H1 (cell line): ENCODE data around the gene TLE1. TPM values are rescaled to one million over a fixed set of nuclear protein-coding genes. Genes with fewer than 3 reads are reported as not detected.

Experiments
- polyA plus RNA-seq, 7 experiments: library from polyadenylated mRNA; depleted of rRNA in 3 of 7; stranded (reverse) in 5 of 7; unstranded in 2 of 7; fragments of >200 nt in 5 of 7; fragments of 200-250 nt in 2 of 7; gene quantifications; 1 replicate in 5 of 7; 2 replicates in 1 of 7; 4 replicates in 1 of 7; pipeline versions ENCODE4 v1.2.1 to v1.2.3, GENCODE V29; 2011 to 2013; ENCODE audit warnings: missing spikeins in 2 of 7, mixed read lengths in 2 of 7
- total RNA-seq: library from RNA; stranded (reverse); fragmentation: NEBNext Ultra II Directional; extraction: Animal tissue kit (Norgen Biotek cat#: 25700); gene quantifications from 2 replicates; pipeline ENCODE4 v1.2.1, GENCODE V29; 2021
- TF ChIP-seq, protein P1 (sequence below): fragments of 300-600 bp; sonication (generic); IDR thresholded peaks from 2 replicates; pipeline ENCODE4 v1.7.1; 2012; ENCODE audit warnings: low read length, moderate library complexity, mild to moderate bottlenecking, inconsistent platforms; ENCODE audit not compliant: insufficient replicate concordance

TLE1 gene
- total and polyA plus RNA-seq, 2 of the 8 experiments (the other 6 are each of a cell fraction or from before 2014, with no cell fraction given) = 81.8 to 91.6 TPM

DNA sequence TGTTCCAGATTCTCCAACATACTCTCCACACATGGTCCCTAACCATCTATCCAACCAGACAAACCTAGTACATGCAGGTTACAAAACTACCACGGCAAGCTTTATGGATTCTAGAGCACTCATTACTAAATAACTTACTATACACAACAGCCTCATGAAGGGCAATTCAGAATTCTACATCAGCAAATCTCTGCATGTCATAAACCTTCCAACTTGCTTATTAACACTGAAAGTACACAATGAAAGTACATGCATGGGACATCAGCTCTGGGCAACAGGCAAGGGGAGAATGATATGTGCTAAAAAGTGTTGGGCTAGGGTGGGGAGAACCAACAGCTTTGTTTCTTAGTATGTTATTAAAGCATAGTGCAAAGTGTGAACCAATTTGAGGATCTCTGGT, 70.4 kb downstream of the TLE1 start (continued):
- TF ChIP-seq, protein P1, sequence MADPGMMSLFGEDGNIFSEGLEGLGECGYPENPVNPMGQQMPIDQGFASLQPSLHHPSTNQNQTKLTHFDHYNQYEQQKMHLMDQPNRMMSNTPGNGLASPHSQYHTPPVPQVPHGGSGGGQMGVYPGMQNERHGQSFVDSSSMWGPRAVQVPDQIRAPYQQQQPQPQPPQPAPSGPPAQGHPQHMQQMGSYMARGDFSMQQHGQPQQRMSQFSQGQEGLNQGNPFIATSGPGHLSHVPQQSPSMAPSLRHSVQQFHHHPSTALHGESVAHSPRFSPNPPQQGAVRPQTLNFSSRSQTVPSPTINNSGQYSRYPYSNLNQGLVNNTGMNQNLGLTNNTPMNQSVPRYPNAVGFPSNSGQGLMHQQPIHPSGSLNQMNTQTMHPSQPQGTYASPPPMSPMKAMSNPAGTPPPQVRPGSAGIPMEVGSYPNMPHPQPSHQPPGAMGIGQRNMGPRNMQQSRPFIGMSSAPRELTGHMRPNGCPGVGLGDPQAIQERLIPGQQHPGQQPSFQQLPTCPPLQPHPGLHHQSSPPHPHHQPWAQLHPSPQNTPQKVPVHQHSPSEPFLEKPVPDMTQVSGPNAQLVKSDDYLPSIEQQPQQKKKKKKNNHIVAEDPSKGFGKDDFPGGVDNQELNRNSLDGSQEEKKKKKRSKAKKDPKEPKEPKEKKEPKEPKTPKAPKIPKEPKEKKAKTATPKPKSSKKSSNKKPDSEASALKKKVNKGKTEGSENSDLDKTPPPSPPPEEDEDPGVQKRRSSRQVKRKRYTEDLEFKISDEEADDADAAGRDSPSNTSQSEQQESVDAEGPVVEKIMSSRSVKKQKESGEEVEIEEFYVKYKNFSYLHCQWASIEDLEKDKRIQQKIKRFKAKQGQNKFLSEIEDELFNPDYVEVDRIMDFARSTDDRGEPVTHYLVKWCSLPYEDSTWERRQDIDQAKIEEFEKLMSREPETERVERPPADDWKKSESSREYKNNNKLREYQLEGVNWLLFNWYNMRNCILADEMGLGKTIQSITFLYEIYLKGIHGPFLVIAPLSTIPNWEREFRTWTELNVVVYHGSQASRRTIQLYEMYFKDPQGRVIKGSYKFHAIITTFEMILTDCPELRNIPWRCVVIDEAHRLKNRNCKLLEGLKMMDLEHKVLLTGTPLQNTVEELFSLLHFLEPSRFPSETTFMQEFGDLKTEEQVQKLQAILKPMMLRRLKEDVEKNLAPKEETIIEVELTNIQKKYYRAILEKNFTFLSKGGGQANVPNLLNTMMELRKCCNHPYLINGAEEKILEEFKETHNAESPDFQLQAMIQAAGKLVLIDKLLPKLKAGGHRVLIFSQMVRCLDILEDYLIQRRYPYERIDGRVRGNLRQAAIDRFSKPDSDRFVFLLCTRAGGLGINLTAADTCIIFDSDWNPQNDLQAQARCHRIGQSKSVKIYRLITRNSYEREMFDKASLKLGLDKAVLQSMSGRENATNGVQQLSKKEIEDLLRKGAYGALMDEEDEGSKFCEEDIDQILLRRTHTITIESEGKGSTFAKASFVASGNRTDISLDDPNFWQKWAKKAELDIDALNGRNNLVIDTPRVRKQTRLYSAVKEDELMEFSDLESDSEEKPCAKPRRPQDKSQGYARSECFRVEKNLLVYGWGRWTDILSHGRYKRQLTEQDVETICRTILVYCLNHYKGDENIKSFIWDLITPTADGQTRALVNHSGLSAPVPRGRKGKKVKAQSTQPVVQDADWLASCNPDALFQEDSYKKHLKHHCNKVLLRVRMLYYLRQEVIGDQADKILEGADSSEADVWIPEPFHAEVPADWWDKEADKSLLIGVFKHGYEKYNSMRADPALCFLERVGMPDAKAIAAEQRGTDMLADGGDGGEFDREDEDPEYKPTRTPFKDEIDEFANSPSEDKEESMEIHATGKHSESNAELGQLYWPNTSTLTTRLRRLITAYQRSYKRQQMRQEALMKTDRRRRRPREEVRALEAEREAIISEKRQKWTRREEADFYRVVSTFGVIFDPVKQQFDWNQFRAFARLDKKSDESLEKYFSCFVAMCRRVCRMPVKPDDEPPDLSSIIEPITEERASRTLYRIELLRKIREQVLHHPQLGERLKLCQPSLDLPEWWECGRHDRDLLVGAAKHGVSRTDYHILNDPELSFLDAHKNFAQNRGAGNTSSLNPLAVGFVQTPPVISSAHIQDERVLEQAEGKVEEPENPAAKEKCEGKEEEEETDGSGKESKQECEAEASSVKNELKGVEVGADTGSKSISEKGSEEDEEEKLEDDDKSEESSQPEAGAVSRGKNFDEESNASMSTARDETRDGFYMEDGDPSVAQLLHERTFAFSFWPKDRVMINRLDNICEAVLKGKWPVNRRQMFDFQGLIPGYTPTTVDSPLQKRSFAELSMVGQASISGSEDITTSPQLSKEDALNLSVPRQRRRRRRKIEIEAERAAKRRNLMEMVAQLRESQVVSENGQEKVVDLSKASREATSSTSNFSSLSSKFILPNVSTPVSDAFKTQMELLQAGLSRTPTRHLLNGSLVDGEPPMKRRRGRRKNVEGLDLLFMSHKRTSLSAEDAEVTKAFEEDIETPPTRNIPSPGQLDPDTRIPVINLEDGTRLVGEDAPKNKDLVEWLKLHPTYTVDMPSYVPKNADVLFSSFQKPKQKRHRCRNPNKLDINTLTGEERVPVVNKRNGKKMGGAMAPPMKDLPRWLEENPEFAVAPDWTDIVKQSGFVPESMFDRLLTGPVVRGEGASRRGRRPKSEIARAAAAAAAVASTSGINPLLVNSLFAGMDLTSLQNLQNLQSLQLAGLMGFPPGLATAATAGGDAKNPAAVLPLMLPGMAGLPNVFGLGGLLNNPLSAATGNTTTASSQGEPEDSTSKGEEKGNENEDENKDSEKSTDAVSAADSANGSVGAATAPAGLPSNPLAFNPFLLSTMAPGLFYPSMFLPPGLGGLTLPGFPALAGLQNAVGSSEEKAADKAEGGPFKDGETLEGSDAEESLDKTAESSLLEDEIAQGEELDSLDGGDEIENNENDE = no peak
